ENCODE results near the gene FDXR.

Gene FDXR

GRCh38 chr17:74840989-74841666 is 31.7 kb downstream of the FDXR start:
- no peak overlapping the region for H3K4me3 ChIP-seq (ENCODE audit: low read depth, low read length)
- TF ChIP-seq CTCF (IDR thresholded peaks at IDR 0.05; ENCODE audit: low read depth, low read length, missing control alignments) = no peak
- DNase-seq (ENCODE audit: low read depth) = no peak

GRCh38 chr17:74839990-74840852 is 32.6 kb downstream of the FDXR start:
- no peak for DNase-seq (ENCODE audit: low read depth)
- no peak for TF ChIP-seq CTCF (IDR thresholded peaks at IDR 0.05; ENCODE audit: low read depth, low read length, missing control alignments)

GRCh38 chr17:74838274-74838673 is 34.5 kb downstream of the FDXR start:
- no peak for DNase-seq (ENCODE audit: low read depth)

More at GRCh38 chr17:74839990-74840852, 32.6 kb downstream of the FDXR start:
- H3K4me3 ChIP-seq (ENCODE audit: low read depth, low read length) = no peak overlapping the region

GRCh38 chr17:74836691-74837467 is 35.9 kb downstream of the FDXR start:
- no peak for TF ChIP-seq CTCF (IDR thresholded peaks at IDR 0.05; ENCODE audit: low read depth, low read length, missing control alignments)
- no peak for DNase-seq (ENCODE audit: low read depth)
- no peak overlapping the region for H3K4me3 ChIP-seq (ENCODE audit: low read depth, low read length)

More at GRCh38 chr17:74838274-74838673, 34.5 kb downstream of the FDXR start:
- TF ChIP-seq CTCF (IDR thresholded peaks at IDR 0.05; ENCODE audit: low read depth, low read length, missing control alignments) = no peak
- no peak overlapping the region for H3K4me3 ChIP-seq (ENCODE audit: low read depth, low read length)

GRCh38 chr17:74836191-74836590 is 36.6 kb downstream of the FDXR start:
- no peak for TF ChIP-seq CTCF (IDR thresholded peaks at IDR 0.05; ENCODE audit: low read depth, low read length, missing control alignments)
- no peak for DNase-seq (ENCODE audit: low read depth)
- H3K4me3 ChIP-seq (ENCODE audit: low read depth, low read length) = no peak overlapping the region

GRCh38 chr17:74833501-74834377 is 39.1 kb downstream of the FDXR start:
- H3K4me3 ChIP-seq (ENCODE audit: low read depth, low read length) = no peak overlapping the region
- no peak for TF ChIP-seq CTCF (IDR thresholded peaks at IDR 0.05; ENCODE audit: low read depth, low read length, missing control alignments)
- no peak for DNase-seq (ENCODE audit: low read depth)

Data from GM12864 (cell line).